ENCODE measurements around the gene CPNE6.

DNA sequence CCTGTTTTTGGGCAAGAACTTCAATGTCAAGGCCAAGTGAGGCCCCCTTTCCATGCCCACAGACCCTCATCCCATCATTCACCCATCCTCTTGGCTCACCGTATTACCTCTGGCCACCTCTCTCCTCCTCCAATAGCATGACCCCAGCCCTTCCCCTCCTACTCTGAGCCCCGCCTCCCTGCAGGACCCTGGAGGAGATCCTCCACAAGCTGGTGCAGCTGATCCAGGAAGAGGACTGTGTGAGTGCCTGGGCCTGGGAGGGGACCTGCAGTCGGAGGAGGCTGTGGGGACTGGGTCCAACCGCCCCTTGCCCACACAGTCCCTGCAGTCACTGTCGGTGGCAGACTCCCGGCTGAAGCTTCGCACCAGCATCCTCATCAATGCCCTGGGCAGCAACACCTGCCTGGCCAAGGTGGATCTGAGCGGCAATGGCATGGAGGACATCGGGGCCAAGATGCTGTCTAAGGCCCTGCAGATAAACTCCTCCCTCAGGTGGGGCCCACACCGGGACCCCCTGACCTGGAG lies 12.3 kb upstream of the CPNE6 start:
- TF ChIP-seq, protein P1, sequence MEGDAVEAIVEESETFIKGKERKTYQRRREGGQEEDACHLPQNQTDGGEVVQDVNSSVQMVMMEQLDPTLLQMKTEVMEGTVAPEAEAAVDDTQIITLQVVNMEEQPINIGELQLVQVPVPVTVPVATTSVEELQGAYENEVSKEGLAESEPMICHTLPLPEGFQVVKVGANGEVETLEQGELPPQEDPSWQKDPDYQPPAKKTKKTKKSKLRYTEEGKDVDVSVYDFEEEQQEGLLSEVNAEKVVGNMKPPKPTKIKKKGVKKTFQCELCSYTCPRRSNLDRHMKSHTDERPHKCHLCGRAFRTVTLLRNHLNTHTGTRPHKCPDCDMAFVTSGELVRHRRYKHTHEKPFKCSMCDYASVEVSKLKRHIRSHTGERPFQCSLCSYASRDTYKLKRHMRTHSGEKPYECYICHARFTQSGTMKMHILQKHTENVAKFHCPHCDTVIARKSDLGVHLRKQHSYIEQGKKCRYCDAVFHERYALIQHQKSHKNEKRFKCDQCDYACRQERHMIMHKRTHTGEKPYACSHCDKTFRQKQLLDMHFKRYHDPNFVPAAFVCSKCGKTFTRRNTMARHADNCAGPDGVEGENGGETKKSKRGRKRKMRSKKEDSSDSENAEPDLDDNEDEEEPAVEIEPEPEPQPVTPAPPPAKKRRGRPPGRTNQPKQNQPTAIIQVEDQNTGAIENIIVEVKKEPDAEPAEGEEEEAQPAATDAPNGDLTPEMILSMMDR (IDR thresholded peaks at IDR 0.05) = no peak
- no peak for TF ChIP-seq EZH2 (IDR thresholded peaks at IDR 0.05; ENCODE audit: borderline replicate concordance, insufficient read depth, low read depth, low read length, poor library complexity, severe bottlenecking)

All from B cell (primary cell).